IPS-15b (cell line): ENCODE data around the gene PIGM.

Experiments used
- H3K27me3 ChIP-seq: one replicate; pipeline ENCODE4 v1.6.1; 2013; ENCODE audit warnings: low read length; ENCODE audit not compliant: control insufficient read depth, insufficient read depth
- H3K36me3 ChIP-seq: one replicate; pipeline ENCODE4 v1.6.1; 2013; ENCODE audit warnings: low read length; ENCODE audit not compliant: control insufficient read depth, insufficient read depth
- H3K4me1 ChIP-seq: one replicate; pipeline ENCODE4 v1.6.1; 2013; ENCODE audit warnings: mild to moderate bottlenecking, low read length; ENCODE audit not compliant: control insufficient read depth, insufficient read depth
- H3K4me3 ChIP-seq: one replicate; pipeline ENCODE4 v1.5.1; 2013; ENCODE audit warnings: low read depth, low read length
- H3K9ac ChIP-seq: one replicate; pipeline ENCODE4 v1.6.1; 2013; ENCODE audit warnings: low read depth, mild to moderate bottlenecking, low read length
- H3K9me3 ChIP-seq: one replicate; pipeline ENCODE4 v1.6.1; 2013; ENCODE audit warnings: mild to moderate bottlenecking, low read length; ENCODE audit not compliant: control insufficient read depth, insufficient read depth

Gene PIGM

GRCh38 chr1:160070243-160071163 is 38.7 kb upstream of the PIGM start:
- Histone ChIP-seq H3K4me3 (peak overlapping the region; percentile 50), H3K27me3 (peaks cover 52% of the 10 kb centered on the region), H3K9ac (no peak overlapping the region), H3K9me3 (no peaks in the 10 kb centered on the region), H3K36me3 (no peaks in the 10 kb centered on the region), H3K4me1 (no peaks in the 10 kb centered on the region)

GRCh38 chr1:160069460-160070231 is 37.9 kb upstream of the PIGM start, which contains the start of gene KCNJ10:
TSS of gene KCNJ10 (minus strand) at chr1:160070160. CDS start at chr1:160042532, 27,628 bp downstream.
- no peaks in the 10 kb centered on the region for H3K9me3 ChIP-seq
- peaks cover 49% of the 10 kb centered on the region for H3K27me3 ChIP-seq
- no peaks in the 10 kb centered on the region for H3K36me3 ChIP-seq
- peak within 1 kb of the TSS; percentile 60 for H3K4me3 ChIP-seq
- H3K9ac ChIP-seq = no peak within 1 kb of the TSS
- no peaks in the 10 kb centered on the region for H3K4me1 ChIP-seq

- Histone ChIP-seq H3K9ac (no peak overlapping the region), H3K36me3 (no peaks in the 10 kb centered on the region), H3K27me3 (peaks cover 42% of the 10 kb centered on the region), H3K4me1 (no peaks in the 10 kb centered on the region), H3K4me3 (no peak overlapping the region), H3K9me3 (no peaks in the 10 kb centered on the region)
These were observed 36.4 kb upstream of the PIGM start for GRCh38 chr1:160068225-160068624.

- Histone ChIP-seq H3K9me3 (no peaks in the 10 kb centered on the region), H3K36me3 (no peaks in the 10 kb centered on the region), H3K4me1 (peaks cover 7% of the 10 kb centered on the region), H3K27me3 (peaks cover 36% of the 10 kb centered on the region), H3K9ac (no peak overlapping the region), H3K4me3 (no peak overlapping the region)
These were observed 35.3 kb upstream of the PIGM start for GRCh38 chr1:160066829-160067745.

GRCh38 chr1:160064746-160065145 is 33.0 kb upstream of the PIGM start:
- Histone ChIP-seq H3K27me3 (peaks cover 22% of the 10 kb centered on the region), H3K4me3 (no peak overlapping the region), H3K9me3 (no peaks in the 10 kb centered on the region), H3K36me3 (no peaks in the 10 kb centered on the region), H3K9ac (no peak overlapping the region), H3K4me1 (peaks cover 10% of the 10 kb centered on the region)

- Histone ChIP-seq H3K9me3 (no peaks in the 10 kb centered on the region), H3K9ac (no peak overlapping the region), H3K36me3 (no peaks in the 10 kb centered on the region), H3K4me3 (no peak overlapping the region), H3K27me3 (peaks cover 16% of the 10 kb centered on the region), H3K4me1 (peaks cover 10% of the 10 kb centered on the region)
These were observed 32.4 kb upstream of the PIGM start for GRCh38 chr1:160064164-160064563.

DNA sequence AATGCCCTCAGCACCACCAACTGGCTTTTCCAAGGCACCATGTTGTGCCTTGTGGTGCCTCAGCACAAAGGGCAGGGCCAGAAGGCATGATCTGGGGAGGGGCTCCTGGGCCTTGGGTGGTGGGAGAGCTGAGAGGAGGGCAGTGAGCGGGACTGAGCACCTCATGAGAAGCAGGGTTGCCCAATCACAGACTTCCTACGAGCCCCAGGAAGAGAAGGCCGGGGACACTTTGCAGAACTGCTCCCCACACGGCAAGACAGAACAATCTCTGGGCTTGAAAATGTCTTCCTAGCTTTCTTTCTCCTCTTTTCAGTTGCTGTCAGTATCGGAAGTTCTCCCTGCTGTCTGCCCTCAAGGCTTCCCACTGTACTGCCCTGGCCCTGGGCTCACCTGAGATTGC is 31.4 kb upstream of the PIGM start:
- Histone ChIP-seq H3K4me1 (peaks cover 10% of the 10 kb centered on the region), H3K36me3 (no peaks in the 10 kb centered on the region), H3K27me3 (peaks cover 7% of the 10 kb centered on the region), H3K4me3 (no peak overlapping the region), H3K9ac (no peak overlapping the region), H3K9me3 (no peaks in the 10 kb centered on the region)

DNA sequence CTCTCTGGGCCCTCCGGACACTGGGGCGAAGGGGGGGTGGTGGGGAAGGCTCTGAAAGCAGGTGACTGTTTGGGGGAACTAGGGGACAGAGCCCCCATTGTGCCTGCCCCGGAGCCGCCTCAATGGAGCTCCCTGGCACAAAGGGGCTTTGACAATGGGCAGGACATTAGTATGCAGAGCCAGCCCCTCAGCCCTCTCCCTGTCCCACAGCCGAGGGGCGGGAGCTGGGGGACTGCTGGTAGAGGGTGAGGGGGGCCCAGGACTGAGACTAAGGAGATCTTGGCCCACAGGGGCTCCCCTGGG is 30.4 kb upstream of the PIGM start:
- no peaks in the 10 kb centered on the region for H3K9me3 ChIP-seq
- peaks cover 10% of the 10 kb centered on the region for H3K4me1 ChIP-seq
- no peaks in the 10 kb centered on the region for H3K36me3 ChIP-seq
- no peak overlapping the region for H3K4me3 ChIP-seq
- H3K9ac ChIP-seq = no peak overlapping the region
- H3K27me3 ChIP-seq = peaks cover 2% of the 10 kb centered on the region

- H3K36me3 ChIP-seq = no peaks in the 10 kb centered on the region
- H3K4me3 ChIP-seq = no peak overlapping the region
- peaks cover 2% of the 10 kb centered on the region for H3K27me3 ChIP-seq
- no peaks in the 10 kb centered on the region for H3K9me3 ChIP-seq
- no peak overlapping the region for H3K9ac ChIP-seq
- H3K4me1 ChIP-seq = peaks cover 10% of the 10 kb centered on the region
These were observed 29.8 kb upstream of the PIGM start for GRCh38 chr1:160061369-160062229.

- H3K27me3 ChIP-seq = peaks cover 6% of the 10 kb centered on the region
- H3K9ac ChIP-seq = no peak overlapping the region
- H3K4me1 ChIP-seq = peaks cover 10% of the 10 kb centered on the region
- no peaks in the 10 kb centered on the region for H3K9me3 ChIP-seq
- H3K4me3 ChIP-seq = no peak overlapping the region
- no peaks in the 10 kb centered on the region for H3K36me3 ChIP-seq
These were observed 26.3 kb upstream of the PIGM start for GRCh38 chr1:160058087-160058486.
